Measurements from ENCODE around the gene USP3. TPM values are rescaled to one million over a fixed set of nuclear protein-coding genes. Genes with fewer than 3 reads are reported as not detected.

The USP3 gene
- total and polyA plus RNA-seq, 2 of the 13 experiments (the other 11 are each of a cell fraction or from before 2014, with no cell fraction given), result 14.3 to 61.2 TPM

- TF ChIP-seq GLMP (CRISPR knock-in tag; IDR thresholded peaks at IDR 0.05; ENCODE audit: borderline replicate concordance) (no peak), ZNF841 (CRISPR knock-in tag; IDR thresholded peaks at IDR 0.05; ENCODE audit: borderline replicate concordance) (no peak), USF2 (IDR thresholded peaks at IDR 0.05; ENCODE audit: low read depth, low read length) (0 out of 2 replicates have a peak, but pooled peaks have one; percentile 29), USF2 (CRISPR knock-in tag; IDR thresholded peaks at IDR 0.05; ENCODE audit: borderline replicate concordance) (no peak; the same call in 1 of the 2 replicates), TFE3 (CRISPR knock-in tag; IDR thresholded peaks at IDR 0.05) (peak; percentile 38; the same call in 1 of the 2 replicates), ZNF430 (CRISPR knock-in tag; IDR thresholded peaks at IDR 0.05) (no peak), MTA1 (CRISPR knock-in tag; IDR thresholded peaks at IDR 0.05; ENCODE audit: borderline replicate concordance) (no peak), ELK4 (CRISPR knock-in tag; IDR thresholded peaks at IDR 0.05; ENCODE audit: borderline replicate concordance) (no peak), ZNF292 (CRISPR knock-in tag; IDR thresholded peaks at IDR 0.05; ENCODE audit: borderline replicate concordance, low read depth) (peak; percentile 51; the same call in 1 of the 2 replicates), POLR2A (IDR thresholded peaks at IDR 0.05; ENCODE audit: insufficient read depth in 1 of 2, low read depth in 2 of 2, low read length in 2 of 2) (no peak), NAIF1 (CRISPR knock-in tag; IDR thresholded peaks at IDR 0.05; ENCODE audit: borderline replicate concordance) (no peak), TP53 (CRISPR knock-in tag; conservative IDR thresholded peaks at IDR 0.05) (no peak), TBP (CRISPR knock-in tag; IDR thresholded peaks at IDR 0.05) (no peak), TARDBP (CRISPR knock-in tag; IDR thresholded peaks at IDR 0.05) (0 out of 2 replicates have a peak, but pooled peaks have one; percentile 13), ZNF614 (CRISPR knock-in tag; IDR thresholded peaks at IDR 0.05; ENCODE audit: borderline replicate concordance) (no peak), FOXM1 (CRISPR knock-in tag; IDR thresholded peaks at IDR 0.05) (no peak), ZBTB14 (CRISPR knock-in tag; IDR thresholded peaks at IDR 0.05) (peak; percentile 26; the same call in 1 of the 2 replicates), ZNF670 (CRISPR knock-in tag; IDR thresholded peaks at IDR 0.05; ENCODE audit: borderline replicate concordance) (no peak)
Observed at GRCh38 chr15:63598473-63599400, 94.3 kb downstream of the USP3 start (continued).

Measured in HepG2 (cell line).